GM18526 (cell line): ENCODE data around the gene PPFIBP2.

Experiments used
- POLR2A ChIP-seq: IDR thresholded peaks from 3 replicates; pipeline ENCODE4 v1.6.1; 2011; ENCODE audit not compliant: insufficient read length; ENCODE audit errors: extremely low read depth

PPFIBP2 gene

GRCh38 chr11:7518811-7519562, 5.2 kb downstream of the PPFIBP2 start:
- no peak for TF ChIP-seq POLR2A

GRCh38 chr11:7520011-7520942, 6.5 kb downstream of the PPFIBP2 start:
- TF ChIP-seq POLR2A: peak; percentile 31

DNA sequence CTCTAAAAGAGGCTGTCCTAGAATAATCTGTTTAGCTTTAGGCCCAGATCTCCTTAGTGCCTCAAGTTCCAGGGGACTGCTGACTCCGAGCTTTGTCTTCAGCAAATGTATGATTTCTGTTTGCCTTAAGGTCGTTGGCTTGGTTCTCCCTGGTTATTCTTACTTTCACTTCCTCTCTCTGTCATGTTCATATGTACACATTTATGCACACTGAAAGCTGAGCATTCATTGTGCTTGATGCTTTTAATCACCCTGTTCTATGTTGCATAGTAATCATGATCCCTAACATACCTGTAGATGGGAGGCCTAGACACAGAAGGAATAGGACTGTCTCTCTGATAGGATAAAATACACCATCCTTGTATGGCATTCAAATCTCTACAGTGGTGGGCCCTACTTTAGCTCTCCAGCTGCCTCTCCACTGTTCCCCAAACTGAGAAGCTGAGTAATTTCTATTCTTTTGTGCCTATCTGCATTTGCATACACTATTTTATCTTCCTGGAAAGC, 7.2 kb downstream of the PPFIBP2 start:
- no peak for TF ChIP-seq POLR2A

DNA sequence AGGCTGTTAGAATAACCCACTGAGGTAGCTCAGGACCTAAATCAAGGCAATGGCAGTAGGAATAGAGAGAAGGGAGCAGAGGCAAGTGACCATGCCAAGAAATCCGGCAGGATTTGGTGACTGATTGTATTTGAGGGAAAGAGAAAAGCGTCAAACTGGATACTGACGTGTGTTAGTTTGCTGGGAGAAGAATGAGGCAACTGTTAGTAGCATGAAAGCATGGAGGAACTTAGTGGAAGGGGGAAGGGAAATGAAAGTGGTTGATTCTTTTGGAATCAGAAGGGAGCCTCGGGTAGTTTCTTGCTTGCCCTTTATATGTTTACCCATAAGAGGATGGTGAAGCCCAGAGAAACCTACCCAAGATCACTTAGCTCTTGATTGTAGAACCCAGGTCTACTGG, 8.3 kb downstream of the PPFIBP2 start:
- no peak for TF ChIP-seq POLR2A

GRCh38 chr11:7522546-7522945, 8.7 kb downstream of the PPFIBP2 start:
- no peak for TF ChIP-seq POLR2A

DNA sequence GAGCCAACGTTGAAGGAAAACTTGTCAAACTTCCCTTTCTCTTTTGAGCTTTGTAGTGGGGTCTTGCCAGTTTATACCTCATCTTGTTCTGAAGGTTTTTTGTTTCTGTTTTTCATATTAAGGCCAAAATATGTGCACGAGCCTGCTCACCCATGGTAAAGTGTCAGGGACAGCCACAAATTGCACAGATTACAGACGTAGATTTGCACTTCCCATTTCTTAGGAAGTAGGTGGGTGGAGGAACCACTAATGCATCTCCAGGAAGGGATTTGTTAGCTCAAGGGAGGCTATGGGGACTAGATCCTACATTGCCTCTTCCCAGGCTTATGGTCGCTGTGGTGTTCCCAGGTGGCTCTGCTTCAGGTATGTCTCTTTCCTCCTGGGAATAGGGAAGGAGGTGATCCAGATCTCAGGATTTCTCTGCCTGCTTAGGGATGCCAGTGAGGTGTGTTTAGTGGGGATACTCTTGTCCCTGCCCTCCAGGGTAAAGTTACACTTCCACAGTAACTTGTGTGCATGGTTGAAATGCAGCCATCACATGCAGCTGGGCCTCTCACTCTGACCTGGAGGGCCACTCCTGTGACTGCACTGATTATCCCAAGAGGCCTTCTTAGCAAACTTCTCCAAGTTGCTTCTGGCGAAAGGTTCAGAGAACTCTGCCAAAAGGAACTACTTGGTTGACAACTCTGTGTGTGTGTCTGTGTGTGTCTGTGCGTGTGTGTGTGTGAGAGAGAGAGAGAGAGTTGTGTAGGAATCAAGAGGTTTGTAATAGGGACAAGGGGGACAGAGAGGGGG, 9.8 kb downstream of the PPFIBP2 start:
- TF ChIP-seq POLR2A: no peak

DNA sequence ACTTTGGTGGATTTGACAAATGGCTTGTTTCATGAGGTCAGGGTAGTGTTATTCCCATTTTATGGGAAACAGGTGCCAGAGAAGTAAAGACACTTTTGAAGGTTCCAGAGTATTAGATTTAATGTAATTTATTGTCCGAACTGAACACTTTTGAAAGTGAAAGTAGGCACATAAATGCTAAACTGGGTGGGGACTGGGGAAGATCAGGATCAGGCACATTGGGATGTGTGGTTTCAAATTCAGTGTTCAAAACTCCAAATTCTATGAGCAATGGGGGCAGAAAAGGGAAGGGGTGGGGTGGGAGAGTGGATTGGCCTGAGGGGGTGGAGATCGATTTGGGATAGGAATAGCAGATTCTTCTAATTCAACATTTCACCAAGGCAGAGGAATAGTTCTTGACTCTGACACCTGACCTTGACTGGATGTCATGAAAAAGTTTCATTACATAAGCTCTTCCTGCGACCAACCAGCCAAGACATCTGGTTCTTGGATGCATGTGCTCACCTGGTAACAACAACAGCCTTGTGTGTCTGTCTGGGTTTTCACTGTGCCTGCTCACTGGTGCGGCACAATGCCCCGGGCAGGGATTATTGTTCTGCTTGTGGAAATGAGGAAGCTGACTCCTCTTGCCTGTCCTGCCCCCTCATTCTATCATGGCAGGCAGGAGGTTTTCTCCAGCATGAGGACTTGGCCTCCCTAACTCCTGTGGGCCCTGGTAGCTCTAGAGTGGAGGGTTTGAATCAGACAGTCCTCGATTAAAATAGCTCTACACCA, 10.8 kb downstream of the PPFIBP2 start:
- TF ChIP-seq POLR2A: no peak

GRCh38 chr11:7525424-7525823, 11.6 kb downstream of the PPFIBP2 start:
- no peak for TF ChIP-seq POLR2A

GRCh38 chr11:7527029-7527428, 13.2 kb downstream of the PPFIBP2 start:
- TF ChIP-seq POLR2A: no peak

DNA sequence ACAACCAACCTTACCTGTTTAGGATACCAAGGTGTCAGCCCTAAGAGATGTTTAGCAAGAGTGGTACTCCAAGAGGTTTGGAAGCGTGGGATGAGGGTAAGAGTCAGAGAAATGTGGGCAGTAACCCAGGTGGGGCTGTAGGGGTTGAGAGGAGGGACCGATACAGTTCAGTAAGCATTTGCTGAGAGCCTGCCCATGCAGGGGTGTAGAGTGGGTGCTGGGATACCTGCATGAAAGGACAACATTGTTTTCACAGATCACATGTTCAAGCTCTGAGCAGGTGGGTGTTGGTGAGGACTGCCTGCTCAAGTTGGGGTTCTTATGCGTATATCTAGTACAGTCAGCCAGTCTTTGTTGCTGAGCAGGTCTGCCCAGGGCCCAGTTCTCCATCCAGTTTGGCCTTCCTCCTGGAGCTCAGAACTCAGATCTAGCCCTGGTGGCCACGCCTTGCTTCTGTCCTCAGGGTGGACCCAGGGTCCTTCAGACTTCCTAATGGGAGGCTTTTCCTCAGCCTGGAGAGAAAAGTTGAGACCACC, 14.8 kb downstream of the PPFIBP2 start:
- no peak for TF ChIP-seq POLR2A

DNA sequence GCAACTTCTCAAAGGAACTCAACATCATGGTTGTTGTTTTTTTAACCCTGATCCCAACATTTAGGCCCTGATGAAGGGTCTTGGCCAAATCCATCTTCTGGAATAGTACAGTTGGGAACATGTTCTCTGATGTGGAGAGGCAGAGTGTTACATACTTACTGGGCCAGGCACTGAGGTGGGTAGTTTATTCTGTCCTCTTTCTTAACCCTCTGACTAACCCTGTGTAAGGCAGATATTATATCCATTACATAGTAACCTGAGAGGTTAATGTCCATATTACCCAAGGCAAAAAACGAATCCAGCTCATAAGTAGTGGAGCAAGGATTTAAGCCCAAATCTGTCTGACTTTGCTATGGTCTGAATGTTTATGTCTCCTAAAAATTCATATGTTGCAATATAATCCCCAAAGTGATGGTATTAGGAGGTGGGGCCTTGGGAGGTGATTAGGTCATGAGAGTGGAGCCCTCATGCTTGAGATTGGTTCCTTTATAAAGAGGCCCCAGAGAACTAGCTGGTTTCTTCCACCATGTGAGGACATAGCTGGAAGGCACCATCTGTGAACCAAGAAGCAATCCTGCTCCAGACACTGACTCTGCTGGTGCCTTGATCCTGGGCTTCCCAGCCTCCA, 16.3 kb downstream of the PPFIBP2 start:
- TF ChIP-seq POLR2A: no peak

- no peak for TF ChIP-seq POLR2A
Observed at GRCh38 chr11:7531011-7531410, 17.2 kb downstream of the PPFIBP2 start.

DNA sequence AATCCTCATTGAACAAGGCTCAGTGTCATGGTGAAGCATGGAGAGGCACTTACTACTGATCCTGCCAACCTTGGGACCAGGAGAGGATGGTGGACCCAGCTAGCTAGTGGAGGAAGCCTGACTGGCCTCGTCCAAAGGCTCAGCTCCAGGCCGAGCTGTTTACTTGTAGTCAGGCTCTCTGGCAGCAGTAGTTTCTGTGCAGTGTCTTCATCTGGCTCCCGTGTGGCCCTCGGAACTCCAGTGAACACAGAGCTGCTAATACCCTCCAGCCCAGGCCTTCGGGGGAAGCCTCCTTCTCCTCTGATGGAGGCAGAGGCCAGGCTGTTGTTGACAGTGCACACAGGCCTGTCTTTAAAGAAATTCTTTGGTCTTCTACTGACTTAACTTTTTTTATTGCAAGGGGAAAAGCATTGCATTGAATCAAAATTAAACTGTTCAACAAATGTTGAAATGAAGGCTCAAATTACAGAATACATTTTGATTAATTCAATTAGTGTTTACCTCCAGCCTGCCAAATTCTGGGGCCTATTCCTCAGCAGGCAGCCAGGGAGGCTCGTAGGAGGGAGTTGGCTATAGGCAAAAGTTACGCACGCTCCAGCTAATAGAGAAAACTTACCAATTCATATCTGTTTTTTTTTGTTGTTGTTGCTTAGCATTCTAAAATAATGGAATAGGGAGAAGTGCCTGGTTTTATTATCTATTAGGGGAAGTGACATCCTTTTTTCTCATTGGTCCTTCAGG, 18.8 kb downstream of the PPFIBP2 start:
- no peak for TF ChIP-seq POLR2A
